Gastroesophageal sphincter (tissue), 3 donors: ENCODE results near the gene ZNF580.

Experiments used
- EP300 ChIP-seq: sonication (generic); formaldehyde crosslinking; IDR thresholded peaks from one replicate; pipeline ENCODE4 v1.6.1; 2017; ENCODE audit warnings: antibody characterized with exemption, mild to moderate bottlenecking
- POLR2A ChIP-seq, 2 donors: fragments of 450-650 bp; IDR thresholded peaks; one replicate each; pipeline ENCODE4 v1.6.1; 2017; ENCODE audit warnings: antibody characterized with exemption in 2 of 2, mild to moderate bottlenecking in 2 of 2, moderate library complexity in 1 of 2
- TF ChIP-seq, protein P1 (sequence below), 4 experiments: fragments of 200-600 bp in 2 of 4; fragments of 450-650 bp in 2 of 4; sonication (generic) in 1 of 4; IDR thresholded peaks; one replicate each; pipeline ENCODE4 v1.5.1; 2017 to 2019; ENCODE audit warnings: antibody characterized with exemption in 4 of 4, mild to moderate bottlenecking in 2 of 4, moderate library complexity in 2 of 4

DNA sequence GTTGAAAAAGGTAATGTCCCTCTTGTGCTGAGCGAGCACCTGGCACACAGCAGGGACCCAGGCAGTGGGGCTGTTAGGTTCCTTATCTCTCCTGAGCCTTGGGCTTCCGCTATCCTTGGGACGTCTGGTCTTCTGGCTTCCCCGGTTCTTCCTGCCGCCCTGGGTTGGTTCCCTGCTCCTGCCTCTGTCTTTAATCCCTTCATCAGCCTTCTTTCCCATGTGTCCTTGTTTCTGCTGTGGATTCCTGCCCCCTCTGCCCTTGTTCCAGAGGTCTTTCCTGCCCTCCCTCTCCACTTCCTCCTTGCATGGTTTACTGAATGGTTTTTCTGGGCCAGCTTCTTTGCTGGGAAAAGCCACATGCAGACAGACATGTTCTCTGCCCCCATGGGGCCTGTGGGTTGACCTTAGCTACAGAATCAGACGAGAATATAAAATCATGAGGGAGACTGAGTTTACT is 36.8 kb downstream of the ZNF580 start:
- TF ChIP-seq EP300, result no peak
- TF ChIP-seq, protein P1, sequence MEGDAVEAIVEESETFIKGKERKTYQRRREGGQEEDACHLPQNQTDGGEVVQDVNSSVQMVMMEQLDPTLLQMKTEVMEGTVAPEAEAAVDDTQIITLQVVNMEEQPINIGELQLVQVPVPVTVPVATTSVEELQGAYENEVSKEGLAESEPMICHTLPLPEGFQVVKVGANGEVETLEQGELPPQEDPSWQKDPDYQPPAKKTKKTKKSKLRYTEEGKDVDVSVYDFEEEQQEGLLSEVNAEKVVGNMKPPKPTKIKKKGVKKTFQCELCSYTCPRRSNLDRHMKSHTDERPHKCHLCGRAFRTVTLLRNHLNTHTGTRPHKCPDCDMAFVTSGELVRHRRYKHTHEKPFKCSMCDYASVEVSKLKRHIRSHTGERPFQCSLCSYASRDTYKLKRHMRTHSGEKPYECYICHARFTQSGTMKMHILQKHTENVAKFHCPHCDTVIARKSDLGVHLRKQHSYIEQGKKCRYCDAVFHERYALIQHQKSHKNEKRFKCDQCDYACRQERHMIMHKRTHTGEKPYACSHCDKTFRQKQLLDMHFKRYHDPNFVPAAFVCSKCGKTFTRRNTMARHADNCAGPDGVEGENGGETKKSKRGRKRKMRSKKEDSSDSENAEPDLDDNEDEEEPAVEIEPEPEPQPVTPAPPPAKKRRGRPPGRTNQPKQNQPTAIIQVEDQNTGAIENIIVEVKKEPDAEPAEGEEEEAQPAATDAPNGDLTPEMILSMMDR (IDR thresholded peaks at IDR 0.05), result no peak
- no peak for TF ChIP-seq POLR2A (IDR thresholded peaks at IDR 0.05)
